Measurements from ENCODE around the gene ACSBG1.
"Not testable (repeated sequence)": the region's sequence is repeated elsewhere in the genome, so short reads cannot be mapped to it uniquely, and the experiment has no call there.

Gene ACSBG1

DNA sequence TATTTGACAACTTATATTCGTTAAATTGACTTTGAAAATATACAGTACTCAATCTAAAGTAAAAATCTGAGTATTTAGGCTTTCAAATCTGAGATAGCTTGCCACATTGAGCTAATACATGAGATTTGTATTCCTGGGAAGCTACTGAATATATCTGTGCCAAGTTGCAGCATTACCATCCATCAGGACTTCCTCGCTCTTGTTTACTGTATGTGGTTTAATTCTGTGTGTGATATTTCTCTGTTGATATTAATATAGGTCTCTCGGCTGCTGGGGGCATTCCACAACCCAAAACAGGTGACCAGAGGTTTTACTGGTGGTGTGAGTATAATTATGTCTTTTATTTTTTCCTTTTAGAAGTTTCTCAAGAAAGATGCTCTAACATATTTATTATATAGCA lies 79.4 kb downstream of the ACSBG1 start:
- TF ChIP-seq CTCF (conservative IDR thresholded peaks at IDR 0.05; ENCODE audit: low read length), result no peak
- no peak for DNase-seq (ENCODE audit: low read depth)
- H3K4me3 ChIP-seq (ENCODE audit: low read length), result no peak overlapping the region

DNA sequence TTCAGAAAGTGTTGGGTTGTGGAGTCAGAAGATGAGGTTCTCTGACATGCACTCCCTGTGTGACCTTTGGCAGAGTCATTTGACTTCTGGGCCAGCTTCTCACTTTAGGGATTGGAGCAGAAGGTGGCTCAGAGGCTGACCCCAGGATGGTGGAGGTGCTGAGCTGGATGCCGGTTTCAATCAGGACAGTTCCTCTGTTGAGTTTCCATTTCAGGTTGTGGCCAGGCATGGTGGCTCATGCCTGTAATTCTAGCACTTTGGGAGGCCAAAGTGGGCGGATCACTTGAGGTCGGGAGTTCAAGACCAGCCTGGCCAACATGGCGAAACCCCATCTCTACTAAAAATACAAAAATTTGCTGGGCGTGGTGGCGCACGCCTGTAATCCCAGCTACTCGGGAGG lies 83.3 kb downstream of the ACSBG1 start:
- not testable (repeated sequence) for DNase-seq (ENCODE audit: low read depth); H3K4me3 ChIP-seq (ENCODE audit: low read length)

DNA sequence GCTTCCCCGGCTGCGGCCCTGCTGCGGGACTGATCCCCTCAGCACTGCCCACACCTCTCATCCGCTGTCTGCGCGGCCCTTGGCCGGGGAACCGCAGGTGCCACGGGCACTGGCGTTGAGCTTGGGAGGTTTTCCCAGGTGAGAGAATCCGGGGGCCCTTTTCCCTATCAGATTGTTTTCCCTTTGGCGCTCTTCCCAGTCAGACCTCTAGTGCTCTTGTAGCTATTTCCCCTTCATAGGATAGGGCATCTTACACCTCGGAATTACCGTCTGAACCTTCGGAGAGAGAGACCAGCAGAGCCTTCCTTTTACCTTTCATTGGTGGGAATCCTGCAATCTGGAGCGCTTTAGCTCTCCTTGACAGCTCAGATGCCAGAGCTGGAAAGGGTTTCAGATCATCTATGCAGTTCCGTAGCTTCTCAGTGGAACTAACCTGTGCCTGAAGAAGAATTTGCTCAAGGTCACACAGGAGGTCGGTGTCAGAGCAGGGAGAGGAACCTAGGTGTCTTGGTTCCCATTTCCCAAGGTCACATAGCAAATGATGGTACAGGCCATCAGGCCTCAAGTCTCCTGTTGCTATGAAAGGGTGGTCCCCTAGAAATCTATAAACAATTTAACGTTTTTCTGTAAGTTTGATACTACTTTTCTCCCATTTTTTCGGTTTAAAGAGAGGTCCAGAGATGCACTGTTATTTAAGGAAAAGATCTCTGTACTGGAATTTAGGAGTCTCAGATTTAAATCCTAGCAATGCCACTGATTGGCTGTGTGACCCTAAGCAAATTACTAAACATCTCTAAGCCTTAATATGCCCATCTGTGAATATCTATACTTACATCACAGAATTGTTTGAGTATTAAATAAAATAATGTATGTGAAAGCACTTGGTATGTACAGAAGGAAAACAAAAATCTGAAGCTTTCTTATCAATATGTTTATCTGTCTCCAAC lies 84.3 kb downstream of the ACSBG1 start:
- H3K4me3 ChIP-seq (ENCODE audit: low read length), result peak overlapping the region; percentile 76
- DNase-seq (ENCODE audit: low read depth), result no peak
- TF ChIP-seq CTCF (conservative IDR thresholded peaks at IDR 0.05; ENCODE audit: low read length), result no peak

- TF ChIP-seq CTCF (conservative IDR thresholded peaks at IDR 0.05; ENCODE audit: low read length), result no peak
- peak; percentile 93 for DNase-seq (ENCODE audit: low read depth)
Observed at GRCh38 chr15:78149068-78149804, 85.1 kb downstream of the ACSBG1 start, which contains the start of gene IDH3A. Gene IDH3A, plus strand, starts transcription at chr15:78149362. Its CDS starts 42 bp downstream, at chr15:78149404.

DNA sequence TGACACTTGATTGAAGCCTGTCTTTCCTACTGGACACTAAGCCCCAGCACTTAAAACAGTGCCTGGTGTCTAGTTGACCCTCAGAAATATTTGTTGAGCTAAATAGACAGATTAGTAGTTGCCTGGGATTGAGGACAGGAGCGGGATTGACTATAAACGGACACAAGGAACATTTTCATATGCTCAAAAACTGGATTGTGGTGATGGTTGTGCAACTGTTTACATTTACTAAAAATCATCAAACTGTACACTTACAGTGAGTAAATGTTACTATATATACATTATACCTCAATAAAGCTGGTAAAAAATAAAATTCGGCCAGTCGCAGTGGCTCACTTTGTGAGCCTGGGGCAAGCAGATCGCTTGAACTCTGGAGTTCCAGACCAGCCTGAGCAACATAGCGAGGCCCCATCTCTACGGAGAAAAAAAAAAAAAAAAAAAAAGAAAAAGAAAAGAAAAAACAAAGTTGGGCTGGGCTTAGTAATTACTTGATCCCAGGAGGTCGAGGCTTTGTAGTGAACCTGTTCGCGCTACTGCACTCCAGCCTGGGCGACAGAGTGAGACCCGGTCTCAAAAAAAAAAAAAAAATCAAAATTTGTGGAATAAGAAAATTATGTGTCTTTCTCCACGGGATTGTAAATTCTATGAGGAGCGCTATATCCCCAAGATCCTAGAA lies 85.8 kb downstream of the ACSBG1 start:
- DNase-seq (ENCODE audit: low read depth), result no peak
- no peak for TF ChIP-seq CTCF (conservative IDR thresholded peaks at IDR 0.05; ENCODE audit: low read length)
- peak overlapping the region; percentile 74 for H3K4me3 ChIP-seq (ENCODE audit: low read length)

More at GRCh38 chr15:78149068-78149804, 85.1 kb downstream of the ACSBG1 start, which contains the start of gene IDH3A:
- H3K4me3 ChIP-seq (ENCODE audit: low read length), result peak within 1 kb of the TSS; percentile 76

DNA sequence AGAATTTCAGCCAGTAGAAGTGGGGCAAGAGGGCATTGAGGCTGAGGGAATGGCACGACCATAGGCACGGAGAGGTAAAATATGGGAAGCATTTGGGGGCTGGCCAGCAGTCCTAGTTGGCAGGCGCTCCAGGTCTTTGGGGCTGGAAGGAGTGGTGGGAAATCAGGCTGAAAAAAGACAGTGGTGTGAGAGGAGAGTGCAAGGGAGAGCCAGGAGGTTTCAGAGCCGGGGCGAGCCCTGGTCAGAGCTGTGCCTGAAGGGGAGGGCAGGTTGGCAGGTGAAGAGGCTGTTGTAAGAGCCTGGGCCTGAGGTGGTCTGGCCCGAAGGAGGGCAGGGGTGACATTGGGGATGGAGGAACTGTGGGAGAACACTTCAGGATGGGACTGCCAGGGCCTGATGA lies 86.8 kb downstream of the ACSBG1 start:
- no peak for DNase-seq (ENCODE audit: low read depth)
- no peak for TF ChIP-seq CTCF (conservative IDR thresholded peaks at IDR 0.05; ENCODE audit: low read length)
- H3K4me3 ChIP-seq (ENCODE audit: low read length), result no peak overlapping the region
